Gastroesophageal sphincter (tissue), 4 donors: ENCODE data around the gene PDZD4. TPM values are rescaled to one million over a fixed set of nuclear protein-coding genes. Genes with fewer than 3 reads are reported as not detected.

Source experiments
- ATAC-seq: fragments of 150-250 bp; one replicate; pipeline ENCODE4 v1.9.1; 2016; ENCODE audit warnings: mild to moderate bottlenecking, moderate library complexity
- H3K27ac ChIP-seq, 4 donors: fragments of 200-600 bp; sonication (generic) in 3 of 4; 1 replicate in 3 of 4; 2 replicates in 1 of 4; pipeline ENCODE4 v1.5.1; 2016 to 2019
- H3K27me3 ChIP-seq: fragments of 200-600 bp; sonication (generic); one replicate; pipeline ENCODE4 v1.5.1; 2019
- H3K36me3 ChIP-seq, 2 donors: fragments of 200-600 bp; sonication (generic); one replicate each; pipeline ENCODE4 v1.5.1; 2019; ENCODE audit warnings: control low read depth in 1 of 2
- H3K4me1 ChIP-seq, 3 donors: fragments of 200-600 bp; sonication (generic); 1 replicate in 2 of 3; 2 replicates in 1 of 3; pipeline ENCODE4 v1.5.1; 2016 to 2019; ENCODE audit warnings: control low read depth in 2 of 3
- H3K4me3 ChIP-seq, 2 donors: fragments of 200-600 bp; sonication (generic); one replicate each; pipeline ENCODE4 v1.5.1; 2019; ENCODE audit warnings: mild to moderate bottlenecking in 1 of 2, moderate library complexity in 1 of 2
- H3K9me3 ChIP-seq, 3 donors: fragments of 200-600 bp; sonication (generic); one replicate each; pipeline ENCODE4 v1.5.1; 2017 to 2019; ENCODE audit warnings: control low read depth in 2 of 3
- CTCF ChIP-seq, 4 experiments: fragments of 200-600 bp in 2 of 4; fragments of 450-650 bp in 2 of 4; sonication (generic) in 1 of 4; IDR thresholded peaks; one replicate each; pipeline ENCODE4 v1.5.1; 2017 to 2019; ENCODE audit warnings: antibody characterized with exemption in 4 of 4, mild to moderate bottlenecking in 2 of 4, moderate library complexity in 2 of 4
- EP300 ChIP-seq: sonication (generic); formaldehyde crosslinking; IDR thresholded peaks from one replicate; pipeline ENCODE4 v1.6.1; 2017; ENCODE audit warnings: antibody characterized with exemption, mild to moderate bottlenecking
- POLR2A ChIP-seq, 2 donors: fragments of 450-650 bp; IDR thresholded peaks; one replicate each; pipeline ENCODE4 v1.6.1; 2017; ENCODE audit warnings: antibody characterized with exemption in 2 of 2, mild to moderate bottlenecking in 2 of 2, moderate library complexity in 1 of 2
- POLR2AphosphoS5 ChIP-seq: sonication (generic); formaldehyde crosslinking; IDR thresholded peaks from one replicate; pipeline ENCODE4 v1.6.1; 2017; ENCODE audit warnings: antibody characterized with exemption
- WGBS, 2 donors: methylation state at CpG; one replicate each; pipeline ENCODE4 v1.1.5; 2018; ENCODE audit warnings: low coverage in 1 of 2; 5-methylcytosine and 5-hydroxymethylcytosine counted together
- total RNA-seq, 4 donors: library from RNA; depleted of rRNA; stranded (reverse); fragments of >200 nt; gene quantifications; one replicate each; pipeline ENCODE4 v1.1.0, GENCODE V29; 2016

PDZD4 gene
- total RNA-seq, 4 donors from 2014 or later: 10.6 to 48.5 (median 26.4) TPM

GRCh38 chrX:153832728-153833127 lies 2.4 kb upstream of the PDZD4 start:
- Histone ChIP-seq H3K36me3 (no peaks in the 10 kb centered on the region), H3K9me3 (no peaks in the 10 kb centered on the region), H3K27ac (no peak overlapping the region), H3K4me3 (no peak overlapping the region), H3K27me3 (no peaks in the 10 kb centered on the region), H3K4me1 (peaks cover 0 to 21% (median 0%) of the 10 kb centered on the region in 3 donors)
- ATAC-seq: no peak
- no peak for TF ChIP-seq POLR2A (IDR thresholded peaks at IDR 0.05)
- TF ChIP-seq CTCF (IDR thresholded peaks at IDR 0.05): no peak
- no peak for TF ChIP-seq POLR2AphosphoS5
- TF ChIP-seq EP300: no peak
- WGBS, 2 donors: no CpG with 5 or more reads among the region's 10 CpGs

GRCh38 chrX:153831429-153832150 lies 1.2 kb upstream of the PDZD4 start:
- Histone ChIP-seq H3K36me3 (no peaks in the 10 kb centered on the region), H3K4me1 (peaks cover 0 to 21% (median 0%) of the 10 kb centered on the region in 3 donors), H3K27me3 (no peaks in the 10 kb centered on the region), H3K4me3 (peak overlapping the region in 1 of 2 donors; percentile 60), H3K9me3 (no peaks in the 10 kb centered on the region), H3K27ac (no peak overlapping the region)
- WGBS, 2 donors: 67 to 69% methylated on average over 6 to 12 of the region's 23 CpGs
- TF ChIP-seq CTCF (IDR thresholded peaks at IDR 0.05): no peak
- TF ChIP-seq EP300: no peak
- no peak for TF ChIP-seq POLR2A (IDR thresholded peaks at IDR 0.05)
- TF ChIP-seq POLR2AphosphoS5: no peak
- ATAC-seq: no peak

- peak overlapping the region in 1 of 2 donors; percentile 60 for H3K4me3 ChIP-seq
- H3K27me3 ChIP-seq: no peaks in the 10 kb centered on the region
- H3K4me1 ChIP-seq: peaks cover 0 to 21% (median 0%) of the 10 kb centered on the region in 3 donors
- TF ChIP-seq EP300: no peak
- no peak for TF ChIP-seq CTCF (IDR thresholded peaks at IDR 0.05)
- TF ChIP-seq POLR2AphosphoS5: no peak
- TF ChIP-seq POLR2A (IDR thresholded peaks at IDR 0.05): no peak
- H3K36me3 ChIP-seq: no peaks in the 10 kb centered on the region
- H3K27ac ChIP-seq: peak overlapping the region in 1 of 4 donors; percentile 37
- ATAC-seq: peak; percentile 32
- no peaks in the 10 kb centered on the region for H3K9me3 ChIP-seq
- no CpG with 5 or more reads among the region's 102 CpGs for WGBS, 2 donors
Observed at GRCh38 chrX:153830640-153831428, 490 bp upstream of the PDZD4 start.

- no peaks in the 10 kb centered on the region for H3K27me3 ChIP-seq
- TF ChIP-seq EP300 (no peak), CTCF (IDR thresholded peaks at IDR 0.05) (no peak), POLR2AphosphoS5 (no peak), POLR2A (IDR thresholded peaks at IDR 0.05) (no peak)
- H3K27ac ChIP-seq: peak overlapping the region in 3 of 4 donors; percentile 58 to 82 (median 79)
- ATAC-seq: peak; percentile 27
- peak overlapping the region; percentile 52 to 60 for H3K4me3 ChIP-seq
- H3K9me3 ChIP-seq: no peaks in the 10 kb centered on the region
- no peaks in the 10 kb centered on the region for H3K36me3 ChIP-seq
- H3K4me1 ChIP-seq: peaks cover 0 to 21% (median 0%) of the 10 kb centered on the region in 3 donors
- no CpG with 5 or more reads among the region's 27 CpGs for WGBS, 2 donors
Observed at GRCh38 chrX:153829549-153829798, 870 bp downstream of the PDZD4 start.
